Progenitor cell of endocrine pancreas (in vitro differentiated cells): ENCODE data around the gene FAM98C. TPM values are rescaled to one million over a fixed set of nuclear protein-coding genes. Genes with fewer than 3 reads are reported as not detected.

Experiments
- DNase-seq: peaks from one replicate; pipeline ENCODE4 v3.0.0; 2021; ENCODE audit warnings: low spot score; ENCODE audit not compliant: unreplicated experiment
- H3K27ac Mint-ChIP-seq: 2 replicates; pipeline ENCODE4 v1.8.0; 2021; ENCODE audit warnings: mild to moderate bottlenecking, moderate library complexity, mixed read lengths
- H3K27me3 Mint-ChIP-seq: 2 replicates; pipeline ENCODE4 v1.8.0; 2021; ENCODE audit warnings: mixed read lengths
- H3K36me3 Mint-ChIP-seq: 2 replicates; pipeline ENCODE4 v1.8.0; 2022; ENCODE audit warnings: mixed read lengths; ENCODE audit not compliant: insufficient read depth
- H3K4me1 Mint-ChIP-seq: 2 replicates; pipeline ENCODE4 v1.8.0; 2021; ENCODE audit warnings: low read depth, mixed read lengths
- H3K4me3 Mint-ChIP-seq: 2 replicates; pipeline ENCODE4 v1.8.0; 2021; ENCODE audit warnings: low read depth, mild to moderate bottlenecking, moderate library complexity, mixed read lengths
- H3K9me3 Mint-ChIP-seq: 2 replicates; pipeline ENCODE4 v1.8.0; 2021; ENCODE audit warnings: low read depth, mixed read lengths
- CTCF ChIP-seq: fragments of 200-600 bp; sonication (generic); IDR thresholded peaks from one replicate; pipeline ENCODE4 v1.5.0; 2021; ENCODE audit warnings: antibody characterized with exemption, mild to moderate bottlenecking; ENCODE audit not compliant: unreplicated experiment
- total RNA-seq: library from RNA; stranded (reverse); gene quantifications from 2 replicates; pipeline ENCODE4 v1.2.1, GENCODE V29; 2021

Gene FAM98C
- total RNA-seq, 1 donor from 2014 or later, result 19.6 TPM

- peaks cover 3% of the 10 kb centered on the region for H3K4me1 Mint-ChIP-seq
- no peak overlapping the region for H3K27ac Mint-ChIP-seq
- TF ChIP-seq CTCF, result no peak
- no peak overlapping the region for H3K4me3 Mint-ChIP-seq
- H3K9me3 Mint-ChIP-seq, result no peaks in the 10 kb centered on the region
- peaks cover 15% of the 10 kb centered on the region for H3K27me3 Mint-ChIP-seq
- no peak for DNase-seq
- H3K36me3 Mint-ChIP-seq, result no peaks in the 10 kb centered on the region
Measured at GRCh38 chr19:38437295-38437694, 34.4 kb downstream of the FAM98C start.

DNA sequence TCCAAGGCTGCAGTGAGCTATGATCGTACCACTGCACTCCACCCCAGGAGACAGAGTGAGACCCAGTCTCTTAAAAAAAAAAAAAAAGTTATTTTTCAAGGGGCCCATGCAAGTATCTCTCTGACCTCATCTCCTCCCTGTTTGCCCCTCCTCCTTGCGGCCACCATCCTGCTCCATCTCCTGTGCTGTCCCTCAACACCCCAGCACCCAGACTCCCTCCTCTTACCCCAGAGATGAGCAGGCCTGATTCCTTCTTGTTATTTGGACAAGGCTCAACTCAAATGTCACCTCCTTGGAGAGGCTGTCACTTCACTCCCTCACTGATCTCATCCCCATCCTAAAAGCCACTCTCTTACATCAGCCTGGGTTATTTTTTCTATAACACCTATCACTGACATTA lies 35.0 kb downstream of the FAM98C start:
- H3K4me3 Mint-ChIP-seq, result no peak overlapping the region
- peaks cover 3% of the 10 kb centered on the region for H3K4me1 Mint-ChIP-seq
- H3K9me3 Mint-ChIP-seq, result no peaks in the 10 kb centered on the region
- no peak overlapping the region for H3K27ac Mint-ChIP-seq
- H3K36me3 Mint-ChIP-seq, result no peaks in the 10 kb centered on the region
- DNase-seq, result no peak
- no peak for TF ChIP-seq CTCF
- H3K27me3 Mint-ChIP-seq, result peaks cover 15% of the 10 kb centered on the region

DNA sequence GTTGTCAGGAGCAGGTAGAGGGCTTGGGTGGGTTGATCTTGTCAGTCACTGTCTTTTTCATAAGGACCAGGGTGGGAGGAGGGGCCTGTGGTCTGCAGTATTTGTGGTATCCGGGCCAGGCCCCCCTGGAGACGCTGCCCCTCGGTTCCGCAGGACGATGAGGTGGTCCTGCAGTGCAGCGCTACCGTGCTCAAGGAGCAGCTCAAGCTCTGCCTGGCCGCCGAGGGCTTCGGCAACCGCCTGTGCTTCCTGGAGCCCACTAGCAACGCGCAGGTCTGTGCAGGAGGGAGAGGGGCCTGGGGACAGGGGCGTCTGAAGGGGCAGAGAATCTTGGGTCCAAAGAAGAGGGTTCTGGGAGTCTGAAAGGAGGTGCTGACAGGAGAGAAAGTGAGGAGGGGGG lies 37.7 kb downstream of the FAM98C start:
- DNase-seq, result no peak
- peaks cover 17% of the 10 kb centered on the region for H3K27me3 Mint-ChIP-seq
- H3K4me3 Mint-ChIP-seq, result no peak overlapping the region
- H3K4me1 Mint-ChIP-seq, result no peaks in the 10 kb centered on the region
- no peak overlapping the region for H3K27ac Mint-ChIP-seq
- no peaks in the 10 kb centered on the region for H3K36me3 Mint-ChIP-seq
- H3K9me3 Mint-ChIP-seq, result no peaks in the 10 kb centered on the region
- no peak for TF ChIP-seq CTCF

DNA sequence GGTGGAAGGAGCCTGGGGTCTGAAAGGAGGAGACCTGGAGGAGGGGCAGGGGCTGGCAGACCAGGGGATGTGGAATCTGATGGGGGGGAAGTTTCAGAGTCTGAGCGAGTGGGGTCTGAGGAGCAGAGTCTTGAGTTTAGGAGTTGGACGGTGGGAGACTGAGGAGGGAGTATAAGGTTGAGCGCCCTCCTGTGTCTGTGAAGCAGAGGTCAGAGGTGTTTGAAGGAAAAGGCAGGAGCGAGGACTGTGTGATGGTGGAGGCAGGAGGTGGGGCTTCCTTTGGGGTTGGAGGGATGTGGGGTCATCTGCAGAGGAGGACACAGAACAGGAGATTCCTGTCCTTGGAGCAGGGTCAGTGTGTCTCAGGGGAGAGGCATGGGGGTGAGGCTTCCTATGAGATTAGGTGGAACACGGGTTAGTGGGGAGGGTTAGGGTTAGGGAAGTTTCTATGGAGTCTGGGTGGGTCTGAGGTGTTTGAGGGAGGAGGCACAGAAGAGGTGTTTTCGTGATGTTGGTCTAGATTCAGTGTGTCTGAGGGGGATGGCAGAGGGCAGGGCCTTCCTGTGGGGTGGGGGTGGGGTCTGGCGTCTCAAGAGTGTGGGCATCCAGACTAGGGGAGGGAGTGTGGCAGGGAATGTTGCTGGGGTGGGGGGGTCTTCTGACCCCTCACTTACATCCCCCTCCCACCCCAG lies 38.9 kb downstream of the FAM98C start:
- Mint-ChIP-seq H3K27ac (no peak overlapping the region), H3K27me3 (peaks cover 17% of the 10 kb centered on the region), H3K4me1 (no peaks in the 10 kb centered on the region), H3K4me3 (no peak overlapping the region), H3K9me3 (no peaks in the 10 kb centered on the region), H3K36me3 (no peaks in the 10 kb centered on the region)
- peak; percentile 16 for TF ChIP-seq CTCF
- DNase-seq, result no peak

DNA sequence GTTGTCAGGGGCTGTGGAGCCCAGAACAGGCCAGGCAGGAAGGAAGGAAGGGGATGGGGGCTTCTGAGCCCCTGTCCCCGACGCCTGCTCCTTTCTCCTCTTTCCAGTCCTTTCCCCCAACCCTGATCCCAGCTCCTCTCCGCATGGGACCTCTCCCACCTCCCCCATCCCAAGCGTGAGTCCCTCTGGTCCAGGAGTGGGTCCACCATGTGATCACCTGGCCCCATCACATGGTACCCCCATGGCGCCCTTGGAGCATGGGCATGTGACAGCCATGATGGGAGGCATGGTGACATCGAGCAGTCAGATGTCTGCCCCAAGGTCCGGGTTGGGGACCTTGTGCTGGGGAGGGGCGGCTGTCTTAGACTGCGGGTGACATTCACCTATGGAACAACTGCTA lies 39.8 kb downstream of the FAM98C start:
- Mint-ChIP-seq H3K36me3 (no peaks in the 10 kb centered on the region), H3K4me3 (no peak overlapping the region), H3K27me3 (peaks cover 17% of the 10 kb centered on the region), H3K27ac (no peak overlapping the region), H3K9me3 (no peaks in the 10 kb centered on the region), H3K4me1 (no peaks in the 10 kb centered on the region)
- TF ChIP-seq CTCF, result no peak
- DNase-seq, result no peak
